Testis (tissue), 2 donors: ENCODE measurements around the gene FHIT.

Experiments
- CTCF ChIP-seq, 3 experiments: fragments of 450-650 bp in 2 of 3; fragments of 200-600 bp in 1 of 3; sonication (generic) in 1 of 3; IDR thresholded peaks; one replicate each; pipeline ENCODE4 v1.5.1; 2016 to 2019; ENCODE audit warnings: antibody characterized with exemption in 3 of 3, mild to moderate bottlenecking in 2 of 3, moderate library complexity in 1 of 3
- POLR2A ChIP-seq: fragments of 450-650 bp; IDR thresholded peaks from one replicate; pipeline ENCODE4 v1.6.1; 2017; ENCODE audit warnings: antibody characterized with exemption, mild to moderate bottlenecking, moderate library complexity

- TF ChIP-seq POLR2A (no peak), CTCF (IDR thresholded peaks at IDR 0.05) (peak in 1 of 3 experiments; percentile 11)
Measured at GRCh38 chr3:60323180-60323579, 928.1 kb downstream of the FHIT start.
